DOHH2 (cell line): ENCODE results near the gene EPHB1.

Experiments used
- CTCF ChIP-seq: fragments of 200-600 bp; sonication (generic); IDR thresholded peaks from one replicate; pipeline ENCODE4 v1.5.1; 2014; ENCODE audit warnings: antibody characterized with exemption, mild to moderate bottlenecking, low read depth, low read length; ENCODE audit not compliant: poor library complexity, severe bottlenecking
- EZH2phosphoT487 ChIP-seq: fragments of 200-600 bp; sonication (generic); IDR thresholded peaks from 2 replicates; pipeline ENCODE4 v1.6.1; 2017; ENCODE audit warnings: borderline replicate concordance, mild to moderate bottlenecking, antibody characterized with exemption, low read length, moderate library complexity, mixed read lengths

GRCh38 chr3:134894533-134894932 is 99.5 kb downstream of the EPHB1 start:
- TF ChIP-seq CTCF, result no peak
- no peak for TF ChIP-seq EZH2phosphoT487
